OCI-M1 (cell line): ENCODE measurements around the gene KLHL35.

Source experiments
- DNase-seq: peaks from one replicate; lab custom pipeline; 2025; lab: John Stamatoyannopoulos, UW

Gene KLHL35, protein sequence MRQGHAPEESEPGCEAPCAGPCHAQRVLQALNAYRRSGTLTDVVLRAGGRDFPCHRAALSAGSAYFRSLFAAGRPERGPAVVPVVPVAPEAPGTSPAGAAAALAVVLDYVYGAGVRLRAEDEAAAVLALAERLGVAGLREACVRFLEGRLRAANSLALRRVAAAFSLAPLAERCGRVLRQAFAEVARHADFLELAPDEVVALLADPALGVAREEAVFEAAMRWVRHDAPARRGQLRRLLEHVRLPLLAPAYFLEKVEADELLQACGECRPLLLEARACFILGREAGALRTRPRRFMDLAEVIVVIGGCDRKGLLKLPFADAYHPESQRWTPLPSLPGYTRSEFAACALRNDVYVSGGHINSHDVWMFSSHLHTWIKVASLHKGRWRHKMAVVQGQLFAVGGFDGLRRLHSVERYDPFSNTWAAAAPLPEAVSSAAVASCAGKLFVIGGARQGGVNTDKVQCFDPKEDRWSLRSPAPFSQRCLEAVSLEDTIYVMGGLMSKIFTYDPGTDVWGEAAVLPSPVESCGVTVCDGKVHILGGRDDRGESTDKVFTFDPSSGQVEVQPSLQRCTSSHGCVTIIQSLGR

DNA sequence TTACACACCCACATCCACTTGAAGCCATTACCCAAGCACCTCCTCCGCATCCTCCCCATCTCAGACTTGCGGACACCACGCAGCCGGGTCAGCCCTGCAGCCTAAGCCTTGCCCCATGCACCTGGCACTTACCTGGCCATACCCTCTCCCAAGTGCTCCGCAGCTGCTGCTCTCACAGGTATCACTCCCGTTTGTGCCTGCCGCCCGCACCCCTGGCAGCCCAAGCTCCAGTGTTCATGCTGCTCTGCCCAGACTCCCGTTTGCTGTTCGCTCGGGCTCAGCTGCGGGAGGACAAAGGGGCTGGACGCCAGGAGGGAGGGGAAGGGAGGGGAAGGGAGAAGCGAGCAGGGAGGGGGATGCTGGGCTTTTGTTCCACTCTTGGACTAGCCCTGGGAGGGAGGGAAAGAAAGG is at the start of gene KLHL35:
TSS of gene KLHL35 (minus strand) at position 293 of the 411 bp plus-strand sequence. CDS start 2,574 bp downstream, outside the sequence.
- no peak for DNase-seq

DNA sequence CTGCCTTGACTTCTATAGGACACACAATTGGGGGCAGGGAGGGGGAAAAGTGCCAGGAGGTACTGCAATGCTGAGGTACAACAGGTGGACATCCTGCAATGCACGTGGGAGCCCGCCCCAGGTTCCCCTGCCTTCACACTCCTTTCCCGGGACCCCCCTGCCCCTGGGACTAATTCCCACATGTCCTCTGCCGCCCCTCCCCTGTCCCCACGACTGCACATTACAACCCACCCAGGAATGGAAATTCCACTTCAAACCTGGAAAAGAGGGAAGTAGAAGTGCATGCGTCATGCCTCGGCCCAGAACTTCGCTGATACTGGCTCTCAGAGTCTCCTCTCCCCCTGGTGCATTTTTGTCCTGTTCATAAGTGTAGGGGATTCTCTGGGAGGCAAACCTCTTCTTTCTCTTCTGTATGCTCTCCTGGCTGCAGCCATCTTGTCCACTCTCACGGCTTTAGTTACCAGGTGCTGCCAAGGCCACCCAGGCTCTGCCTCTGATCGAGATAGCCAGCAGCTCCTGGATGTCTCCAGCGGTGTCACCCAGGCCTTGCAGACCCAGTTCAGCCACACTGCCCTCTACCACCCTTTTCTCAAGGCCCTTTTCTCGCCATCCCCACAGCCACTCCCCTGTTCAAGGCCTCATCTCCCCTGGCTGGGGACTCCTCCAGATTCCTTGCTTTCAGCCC is 49.1 kb upstream of the KLHL35 start:
- DNase-seq = peak; percentile 81

DNA sequence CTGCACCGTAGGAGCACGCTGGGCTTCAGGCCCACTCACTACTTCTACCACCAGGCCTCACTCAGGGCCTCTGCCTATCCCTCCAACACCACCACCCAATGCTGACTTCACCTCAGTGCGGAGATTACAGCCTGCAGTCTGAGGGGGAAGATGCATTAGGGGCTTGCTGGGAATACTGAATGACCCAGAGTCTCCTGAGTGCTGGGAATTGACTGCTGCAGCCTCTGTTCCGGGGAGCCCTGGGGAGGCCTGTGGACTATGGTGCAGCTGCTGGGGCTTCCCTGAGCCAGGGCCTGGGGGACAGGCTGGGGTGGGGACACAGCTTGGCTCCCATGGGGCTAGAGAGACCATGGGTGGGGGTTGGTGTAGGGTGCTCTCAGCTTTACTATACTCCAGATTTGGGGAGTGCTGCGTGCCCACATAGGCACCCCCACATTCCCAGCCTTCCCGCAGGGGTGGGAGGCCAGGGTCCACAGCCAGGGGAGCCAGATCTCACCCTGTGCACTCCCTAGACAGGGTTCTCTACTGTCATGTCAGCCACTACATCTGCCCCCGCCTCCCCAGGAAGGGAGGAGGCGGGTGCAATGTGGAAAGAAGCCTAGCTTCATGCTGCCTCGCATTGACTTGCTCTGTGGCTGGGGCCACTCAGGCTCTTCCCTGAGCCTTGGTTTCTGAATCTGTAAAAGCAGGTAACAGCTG is 48.4 kb upstream of the KLHL35 start:
- DNase-seq = peak; percentile 71

DNA sequence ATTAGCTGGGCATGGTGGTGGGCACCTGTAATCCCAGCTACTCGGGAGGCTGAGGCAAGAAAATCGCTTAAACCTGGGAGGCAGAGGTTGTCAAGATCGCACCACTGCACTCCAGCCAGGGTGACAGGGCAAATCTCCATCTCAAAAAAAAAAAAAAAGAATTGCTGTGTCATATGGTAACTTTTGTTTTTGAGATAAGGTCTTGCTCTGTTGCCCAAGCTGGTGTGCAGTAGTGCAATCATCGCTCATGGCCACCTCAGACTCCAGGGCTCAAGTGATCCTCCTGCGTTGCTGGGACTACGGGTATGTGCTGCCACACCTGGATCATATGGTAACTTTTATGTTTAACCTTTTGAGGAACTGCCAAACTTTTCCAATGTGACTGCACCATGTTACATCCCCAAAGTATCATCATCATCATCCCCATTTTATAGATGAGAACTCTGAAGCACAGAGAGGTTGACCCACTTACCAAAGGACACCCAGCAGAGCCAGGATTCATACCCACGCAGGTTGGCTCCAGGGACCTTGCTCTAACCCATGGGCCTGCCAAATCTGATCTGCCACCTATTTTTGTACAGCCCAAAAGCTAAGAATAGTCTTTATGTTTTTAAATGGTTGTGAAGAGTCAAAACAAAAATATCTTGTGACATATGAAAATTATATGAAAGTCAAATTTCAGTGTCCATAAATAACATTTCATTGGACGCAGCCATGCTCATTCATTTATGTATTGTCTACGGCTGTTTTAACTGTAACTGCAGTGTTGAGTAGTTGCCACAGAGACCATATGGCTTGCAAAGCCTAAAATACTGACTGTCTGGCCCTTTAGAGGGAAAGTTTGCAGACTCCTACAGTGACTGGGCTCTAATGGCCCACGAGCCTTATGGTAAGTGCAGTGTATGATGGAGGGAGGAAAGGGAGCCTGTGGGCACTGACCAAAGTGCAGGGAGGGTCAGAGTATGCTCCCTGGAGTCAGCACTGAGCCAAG is 47.5 kb upstream of the KLHL35 start:
- peak; percentile 97 for DNase-seq

DNA sequence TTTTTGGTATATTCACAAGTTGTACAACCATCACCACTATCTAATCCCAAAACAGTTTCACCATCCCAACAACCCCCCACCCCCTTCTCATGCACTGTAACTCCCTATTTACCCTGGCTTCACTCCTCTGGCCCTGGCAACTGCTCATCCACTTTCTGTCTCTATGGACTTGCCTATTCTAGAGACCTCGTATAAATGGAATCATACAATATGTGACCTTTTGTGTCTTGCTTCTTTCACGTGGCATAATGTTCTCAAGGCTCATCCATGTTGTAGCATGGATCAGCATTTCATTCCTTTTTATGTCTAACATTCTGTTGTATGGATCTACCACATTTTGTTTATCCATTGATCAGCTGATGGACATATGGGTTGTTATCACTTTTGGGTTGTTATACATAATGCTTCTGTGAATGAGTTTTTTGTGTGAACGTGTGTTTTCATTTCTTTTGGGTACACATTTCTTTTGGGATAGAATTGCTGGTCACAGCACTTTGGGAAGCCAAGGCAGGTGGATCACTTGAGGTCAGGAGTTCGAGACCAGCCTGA is 46.7 kb upstream of the KLHL35 start:
- DNase-seq = peak; percentile 68

DNA sequence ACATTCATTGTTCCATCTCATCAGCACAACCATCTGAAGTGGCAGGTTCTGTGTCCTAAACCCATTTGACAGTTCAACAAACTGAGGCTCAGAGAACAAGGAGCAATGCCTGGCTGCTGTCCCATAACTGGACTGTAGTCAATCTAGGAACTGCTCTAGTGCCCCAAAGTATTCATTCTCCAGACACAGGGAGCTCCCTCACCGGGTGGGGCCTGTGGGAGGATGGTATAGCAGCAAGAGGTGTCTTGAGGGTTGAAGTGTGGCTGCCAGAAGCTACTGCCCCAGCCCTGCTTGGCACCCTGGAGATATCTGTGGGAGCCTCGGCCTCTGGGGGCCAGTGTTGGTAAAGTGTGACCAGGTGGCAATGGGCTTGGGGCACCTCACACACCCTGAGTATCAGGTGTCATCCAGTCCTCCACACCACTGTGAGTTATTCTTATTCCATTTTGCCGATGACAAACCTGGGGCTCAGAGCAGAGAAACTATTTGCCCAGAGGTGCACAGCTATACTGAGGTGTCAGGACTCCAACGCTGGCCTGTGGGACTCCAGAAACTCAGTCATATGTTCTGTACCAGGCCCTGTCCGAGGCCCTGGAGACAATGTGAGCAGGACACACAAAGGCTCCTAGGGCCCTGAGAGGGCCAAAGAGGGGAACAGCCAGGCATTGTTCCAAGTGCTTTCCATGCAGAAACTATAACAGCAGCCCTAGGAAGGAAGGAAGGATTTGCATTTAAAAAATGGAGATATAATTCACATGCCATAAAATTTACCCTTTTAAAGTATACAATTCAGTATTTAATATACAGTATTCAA is 46.0 kb upstream of the KLHL35 start:
- DNase-seq = no peak

DNA sequence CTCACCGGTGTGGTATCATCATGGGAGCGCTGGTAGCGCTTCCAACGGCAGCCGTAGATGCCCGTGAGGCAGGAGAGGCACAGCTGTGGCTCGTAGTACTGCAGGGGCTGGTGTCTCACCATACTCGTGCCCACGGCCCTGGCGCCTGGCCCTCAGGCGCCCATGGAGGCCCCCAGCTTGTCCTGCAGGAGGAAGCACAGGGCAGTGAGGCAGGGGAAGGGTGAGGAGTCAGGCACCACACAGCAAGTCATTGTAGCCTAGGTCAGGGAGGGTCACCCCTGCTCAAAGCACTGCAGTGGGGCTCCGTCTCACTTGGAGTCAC is 44.6 kb upstream of the KLHL35 start:
- no peak for DNase-seq

DNA sequence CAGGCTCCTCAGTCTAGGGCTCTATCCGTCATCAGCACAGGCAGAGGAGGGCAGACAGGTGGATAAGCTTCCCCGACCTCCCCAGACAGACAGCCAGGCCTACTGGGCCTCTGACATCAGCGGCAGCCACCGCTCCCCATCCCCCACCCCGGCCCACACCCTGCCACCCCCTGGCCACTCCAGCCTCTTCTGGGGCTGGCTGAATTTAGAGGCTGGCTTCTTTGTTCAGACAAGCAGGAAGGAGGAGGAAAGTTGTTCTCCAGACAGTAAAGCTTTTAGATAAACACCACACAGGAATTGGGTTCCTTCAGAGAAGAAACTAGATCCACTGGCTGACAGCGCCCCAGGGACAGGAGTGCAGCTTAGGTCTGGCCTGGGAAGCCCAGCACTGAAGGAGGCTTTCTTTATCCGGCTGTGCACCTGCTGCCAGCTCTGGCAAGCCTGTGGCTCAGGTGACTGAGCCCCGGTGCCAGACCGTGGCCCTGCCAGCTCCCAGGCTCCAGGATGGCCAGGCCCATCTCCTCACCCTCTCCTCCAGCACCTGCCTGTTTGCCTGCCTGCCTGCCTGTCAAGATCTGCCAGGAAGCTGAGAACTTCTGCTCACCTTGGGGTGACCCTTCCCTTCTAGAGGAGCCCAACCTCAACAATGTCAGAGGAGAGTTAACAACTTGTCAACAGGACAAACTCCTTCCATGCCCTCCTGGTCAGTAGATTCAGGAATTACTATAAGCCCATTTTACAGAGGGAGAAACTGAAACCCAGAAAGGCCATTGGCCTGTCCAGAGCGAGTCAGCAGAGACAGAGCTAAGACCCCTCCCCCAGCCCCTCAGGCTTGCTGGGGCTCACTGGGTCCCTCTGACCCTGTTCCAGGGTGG is 44.0 kb upstream of the KLHL35 start:
- DNase-seq = no peak

DNA sequence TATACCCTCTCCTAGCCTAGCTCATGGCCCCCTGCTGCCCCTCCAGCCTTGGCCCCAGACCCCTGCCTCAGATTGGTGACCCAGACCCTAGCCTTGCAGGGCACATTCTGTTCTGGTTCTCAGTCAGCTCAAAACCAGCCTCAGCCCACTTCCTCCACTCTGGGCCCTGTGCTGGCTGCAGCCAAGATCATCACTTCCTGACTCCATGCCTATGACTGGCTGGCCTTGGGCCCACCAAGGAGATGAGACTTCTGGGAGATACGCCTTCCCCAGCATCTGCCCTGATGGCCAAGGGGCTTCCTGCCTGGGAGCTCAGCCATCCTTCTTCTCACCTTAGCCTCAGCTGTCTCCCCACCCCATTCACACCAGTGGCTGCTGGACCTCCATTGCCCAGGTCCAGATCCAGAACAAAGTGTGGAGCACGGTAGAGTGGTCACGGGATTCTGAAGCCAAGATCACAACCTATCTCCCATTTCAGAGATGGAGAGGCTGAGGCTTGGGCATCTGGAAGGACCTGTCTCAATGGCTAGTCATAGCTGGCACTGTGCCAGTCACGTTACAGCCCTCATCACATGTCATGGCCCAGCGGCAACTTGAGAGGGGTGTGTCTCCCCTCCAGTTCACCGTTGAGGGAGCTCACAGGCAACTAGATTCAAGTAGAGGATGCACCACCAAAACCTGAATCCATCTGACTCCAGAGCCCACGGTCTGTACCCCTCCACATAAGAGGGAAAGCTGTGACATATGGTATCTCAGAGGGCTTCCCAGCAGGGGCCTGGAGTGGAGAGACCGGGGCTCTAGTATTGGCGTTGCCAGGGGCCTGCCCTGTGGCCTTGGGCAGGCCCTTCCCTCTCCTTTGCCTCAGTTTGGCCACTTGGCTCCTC is 43.0 kb upstream of the KLHL35 start:
- DNase-seq = peak; percentile 62

DNA sequence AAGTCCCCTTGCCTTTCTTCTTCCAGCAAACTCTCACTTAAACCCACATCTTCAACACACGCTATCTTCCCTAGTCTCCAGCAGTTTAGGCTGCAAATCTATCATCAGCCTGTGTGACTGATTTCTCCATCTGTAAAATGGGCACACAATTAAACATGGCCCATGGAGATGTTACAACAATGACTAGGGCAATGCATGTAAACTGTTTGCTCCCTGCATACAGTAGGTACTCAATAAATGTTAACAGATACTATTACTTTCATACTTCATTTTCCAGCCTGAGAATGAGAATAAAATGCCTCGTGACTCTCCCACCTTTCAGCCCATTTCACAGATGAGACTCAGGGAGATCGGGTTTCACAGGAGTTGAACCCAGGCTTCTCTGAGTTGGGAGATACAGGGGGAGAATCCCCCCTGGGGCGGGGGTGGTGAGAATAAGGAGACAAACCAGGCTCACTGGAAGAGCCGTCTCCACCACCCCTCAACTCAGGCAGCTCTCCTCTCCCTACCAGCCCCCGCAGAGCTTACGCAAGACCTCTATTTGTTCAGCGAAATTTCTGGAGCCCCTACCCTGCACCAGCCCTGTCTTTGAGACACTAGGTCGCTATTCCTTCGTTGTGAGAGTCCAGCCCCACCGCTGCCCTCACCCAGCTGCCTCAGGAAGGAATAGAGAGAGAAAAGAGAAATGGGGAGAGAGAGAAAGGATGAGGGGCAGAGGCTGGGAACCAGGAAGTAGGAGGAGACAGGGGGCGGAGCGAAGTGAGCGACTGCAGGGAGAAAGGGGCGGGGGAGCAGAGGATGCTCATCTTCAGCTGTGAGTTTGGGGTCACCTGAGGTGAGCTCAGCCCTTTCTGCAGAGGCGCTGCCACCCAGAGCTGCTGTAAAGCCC is 42.1 kb upstream of the KLHL35 start:
- DNase-seq = peak; percentile 75

DNA sequence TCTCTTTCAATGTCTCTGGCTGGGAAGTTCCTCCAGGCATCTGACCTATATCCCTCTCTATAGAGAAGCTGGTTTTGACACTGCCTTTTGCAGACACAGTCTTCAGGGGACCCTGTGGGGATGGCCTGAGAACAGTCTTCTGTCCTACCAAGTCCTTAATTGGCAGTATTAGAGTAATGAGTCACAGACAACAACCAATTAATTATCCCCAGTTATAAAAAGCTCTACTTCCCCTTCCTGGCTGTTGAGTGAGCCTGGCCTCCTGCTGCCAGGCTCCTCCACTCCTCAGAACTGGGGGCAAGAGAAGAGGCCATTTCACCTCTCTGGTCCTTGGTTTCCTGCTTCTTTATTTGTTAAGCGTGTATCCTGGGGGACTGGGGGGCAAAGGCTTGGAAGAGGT is 41.2 kb upstream of the KLHL35 start:
- peak; percentile 61 for DNase-seq

DNA sequence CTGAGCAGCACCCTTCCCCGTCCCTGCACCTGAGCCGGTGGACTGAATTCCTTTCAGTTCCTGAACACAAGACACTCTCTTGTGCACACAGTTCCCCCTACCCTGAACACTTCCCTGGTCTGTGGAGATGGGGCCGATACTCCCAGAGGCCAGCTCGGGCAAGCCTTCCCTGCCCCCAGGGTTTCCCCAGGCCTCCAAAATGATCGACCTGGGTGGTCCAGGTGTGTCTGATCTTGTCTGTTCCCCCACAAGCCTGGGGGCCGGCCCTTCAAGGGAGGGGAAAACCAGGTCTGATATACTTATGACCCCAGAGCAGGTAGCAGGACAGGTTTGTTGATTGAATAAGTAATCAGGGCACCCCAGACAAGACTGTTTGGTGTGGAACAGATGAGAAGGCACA is 40.7 kb upstream of the KLHL35 start:
- no peak for DNase-seq

DNA sequence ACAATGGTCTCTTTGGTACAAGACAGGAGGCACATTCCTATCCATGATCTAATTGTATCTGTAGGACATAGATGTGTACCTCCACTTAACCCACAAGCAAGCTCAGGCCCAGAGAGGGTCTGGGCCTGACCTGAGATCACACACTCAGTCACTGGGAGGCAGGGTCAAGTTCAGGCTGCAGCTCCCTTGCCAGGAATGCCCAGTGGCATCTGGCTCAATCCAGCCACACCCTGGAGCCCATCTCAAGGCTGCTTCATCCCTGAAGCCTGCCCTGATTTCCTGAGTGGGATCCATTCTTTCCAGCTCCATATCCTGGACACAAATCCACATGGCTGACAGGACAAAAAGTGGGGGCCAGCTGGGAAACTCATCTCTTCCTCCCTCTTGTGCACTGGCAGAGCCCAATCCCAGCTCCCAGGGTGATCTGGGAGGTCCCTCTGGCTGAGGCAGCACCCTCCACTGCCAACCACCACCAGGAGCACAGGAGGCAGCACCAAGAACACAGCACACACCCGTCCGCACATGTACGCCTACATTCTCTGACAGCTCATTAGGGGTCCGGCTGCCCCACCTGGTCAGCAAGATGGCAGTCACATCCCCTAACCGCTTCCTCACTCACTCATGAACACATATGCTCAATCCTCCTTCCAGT is 39.2 kb upstream of the KLHL35 start:
- DNase-seq = no peak

DNA sequence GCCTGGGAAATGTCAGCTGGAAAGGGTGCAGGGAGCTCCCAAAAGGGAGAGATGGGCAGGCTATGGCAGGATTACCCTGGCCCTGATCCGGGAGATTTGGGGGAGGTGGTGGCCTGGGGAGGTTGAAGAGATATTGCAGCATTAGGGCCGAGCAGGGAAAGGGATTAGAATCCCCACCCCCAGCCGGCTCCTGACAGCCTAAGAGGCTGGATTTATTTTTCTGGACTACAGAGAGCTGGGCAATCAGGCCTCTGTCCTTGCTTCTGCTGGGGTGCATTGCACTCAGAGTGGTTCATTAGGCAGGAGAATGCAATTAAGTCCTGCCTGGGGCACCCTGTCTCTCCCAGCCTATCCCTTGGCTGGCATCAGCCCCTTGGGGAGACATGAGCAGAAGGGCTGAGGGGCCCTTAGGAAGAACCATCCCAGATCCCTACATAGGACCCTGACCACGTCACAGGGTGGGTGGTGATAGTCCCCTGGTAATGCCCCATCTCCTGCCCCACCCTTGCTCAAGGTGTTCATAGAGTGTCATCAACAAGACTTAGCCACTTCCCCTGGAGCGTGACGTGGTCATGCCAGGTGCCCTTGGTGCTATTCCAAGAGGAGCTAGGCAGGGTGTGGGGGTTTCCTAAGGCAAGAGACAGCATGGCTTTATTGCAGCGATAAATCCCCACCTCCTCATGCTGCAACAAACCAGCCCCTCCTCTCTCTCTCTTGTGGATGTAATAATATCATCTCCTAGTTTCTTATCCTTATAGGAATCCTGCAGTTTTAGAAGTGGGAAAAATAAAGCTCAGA is 38.4 kb upstream of the KLHL35 start:
- DNase-seq = no peak

DNA sequence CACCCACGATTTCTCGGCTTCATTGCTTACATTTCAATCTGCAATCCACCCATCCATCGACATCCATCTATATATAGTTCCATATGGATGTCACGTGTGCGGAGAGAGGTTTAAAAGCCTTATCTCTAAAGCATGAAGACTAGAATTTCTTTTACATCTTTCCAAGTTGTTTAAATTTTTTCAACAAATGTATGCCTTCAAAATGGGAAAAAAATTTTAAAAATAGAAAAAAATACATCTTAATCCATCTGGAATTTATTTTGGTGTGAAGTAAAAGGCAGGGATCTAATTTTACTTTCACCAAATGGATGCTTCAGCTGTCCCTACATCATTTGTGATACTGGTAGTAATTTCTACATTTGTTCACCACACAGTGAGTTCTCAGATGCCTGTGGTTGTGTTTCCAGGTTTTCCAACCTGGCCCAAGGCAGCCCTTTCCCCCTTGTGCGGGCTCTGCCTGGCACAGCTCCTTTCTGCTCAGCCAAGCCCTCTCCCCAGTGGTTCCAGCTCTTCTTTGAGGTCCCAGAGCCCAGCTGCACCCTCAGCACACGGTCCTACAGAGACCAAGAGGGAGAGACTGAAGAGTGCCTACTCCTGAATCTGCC is 37.6 kb upstream of the KLHL35 start:
- no peak for DNase-seq
